Liver (tissue), 9 donors: Measurements from ENCODE around the gene NTM. TPM values are rescaled to one million over a fixed set of nuclear protein-coding genes. Genes with fewer than 3 reads are reported as not detected.

ENCODE experiments used
- DNase-seq: peaks from one replicate; pipeline ENCODE4 v3.0.0-alpha.2; 2017; ENCODE audit warnings: low spot score
- H3K27ac ChIP-seq, 2 donors: one replicate each; pipeline ENCODE4 v1.7.0; 2013; ENCODE audit warnings: inconsistent platforms in 2 of 2, low read length in 2 of 2, control low read depth in 1 of 2, low read depth in 1 of 2, mild to moderate bottlenecking in 1 of 2
- H3K27me3 ChIP-seq, 4 donors: one replicate each; pipeline versions ENCODE4 v1.6.1 to v1.7.0; 2013; ENCODE audit warnings: low read length in 3 of 4, inconsistent platforms in 1 of 4, mild to moderate bottlenecking in 1 of 4, moderate library complexity in 1 of 4; ENCODE audit not compliant: control insufficient read depth in 4 of 4, insufficient read depth in 4 of 4
- H3K36me3 ChIP-seq, 4 donors: one replicate each; pipeline versions ENCODE4 v1.6.1 to v1.7.0; 2013; ENCODE audit warnings: low read length in 3 of 4, mild to moderate bottlenecking in 3 of 4, low read depth in 1 of 4, moderate library complexity in 1 of 4; ENCODE audit not compliant: control insufficient read depth in 4 of 4, insufficient read depth in 3 of 4
- H3K4me1 ChIP-seq, 4 donors: one replicate each; pipeline versions ENCODE4 v1.6.1 to v1.7.0; 2013; ENCODE audit warnings: low read length in 3 of 4, mild to moderate bottlenecking in 3 of 4, moderate library complexity in 1 of 4; ENCODE audit not compliant: control insufficient read depth in 4 of 4, insufficient read depth in 4 of 4
- H3K4me3 ChIP-seq, 3 donors: one replicate each; pipeline versions ENCODE4 v1.6.1 to v1.7.0; 2013; ENCODE audit warnings: low read length in 3 of 3, control low read depth in 1 of 3, low read depth in 1 of 3, mild to moderate bottlenecking in 1 of 3
- H3K9ac ChIP-seq, 2 donors: one replicate each; pipeline ENCODE4 v1.7.0; 2013; ENCODE audit warnings: low read length in 2 of 2, mild to moderate bottlenecking in 2 of 2, moderate library complexity in 2 of 2, control low read depth in 1 of 2, low read depth in 1 of 2
- H3K9me3 ChIP-seq, 4 donors: one replicate each; pipeline versions ENCODE4 v1.6.1 to v1.7.0; 2013; ENCODE audit warnings: low read length in 3 of 4; ENCODE audit not compliant: control insufficient read depth in 4 of 4
- ATF3 ChIP-seq: IDR thresholded peaks from 2 replicates; pipeline ENCODE4 v1.6.1; 2016; ENCODE audit warnings: antibody characterized with exemption
- CTCF ChIP-seq: fragments of 150-350 bp; IDR thresholded peaks from 2 replicates; pipeline ENCODE4 v1.5.1; 2017; ENCODE audit warnings: improper control_type of control experiment, low read depth, low read length; ENCODE audit not compliant: missing input control
- EGR1 ChIP-seq, 2 donors: IDR thresholded peaks; 2 replicates each; pipeline ENCODE4 v1.6.1; 2016 to 2018; ENCODE audit warnings: antibody characterized with exemption in 2 of 2, low read depth in 2 of 2
- FOXA1 ChIP-seq: IDR thresholded peaks from 2 replicates; pipeline ENCODE4 v1.6.1; 2016; ENCODE audit warnings: antibody characterized with exemption
- FOXA2 ChIP-seq: IDR thresholded peaks from 2 replicates; pipeline ENCODE4 v1.6.1; 2016; ENCODE audit warnings: antibody characterized with exemption
- GABPA ChIP-seq, 2 donors: IDR thresholded peaks in 1 of 2; conservative IDR thresholded peaks in 1 of 2; 2 replicates each; pipeline ENCODE4 v1.6.1; 2016; ENCODE audit warnings: antibody characterized with exemption in 2 of 2, mild to moderate bottlenecking in 1 of 2, moderate library complexity in 1 of 2
- HNF4A ChIP-seq, 2 donors: conservative IDR thresholded peaks; 2 replicates each; pipeline ENCODE4 v1.6.1; 2016; ENCODE audit warnings: antibody characterized with exemption in 2 of 2, mild to moderate bottlenecking in 2 of 2
- HNF4G ChIP-seq: IDR thresholded peaks from 2 replicates; pipeline ENCODE4 v1.6.1; 2016; ENCODE audit warnings: antibody characterized with exemption
- JUND ChIP-seq, 2 donors: IDR thresholded peaks; 2 replicates each; pipeline ENCODE4 v1.6.1; 2016; ENCODE audit warnings: antibody characterized with exemption in 2 of 2
- MAX ChIP-seq: IDR thresholded peaks from 2 replicates; pipeline ENCODE4 v1.6.1; 2016; ENCODE audit warnings: antibody characterized with exemption
- NR2F2 ChIP-seq: IDR thresholded peaks from 2 replicates; pipeline ENCODE4 v1.6.1; 2016; ENCODE audit warnings: antibody characterized with exemption
- RAD21 ChIP-seq, 2 donors: IDR thresholded peaks; 2 replicates each; pipeline ENCODE4 v1.6.1; 2016; ENCODE audit warnings: antibody characterized with exemption in 2 of 2, mild to moderate bottlenecking in 2 of 2
- REST ChIP-seq: IDR thresholded peaks from 2 replicates; pipeline ENCODE4 v1.6.1; 2016; ENCODE audit warnings: antibody characterized with exemption, mild to moderate bottlenecking
- RXRA ChIP-seq, 2 donors: IDR thresholded peaks; 2 replicates each; pipeline ENCODE4 v1.6.1; 2017 to 2018; ENCODE audit warnings: antibody characterized with exemption in 2 of 2, mild to moderate bottlenecking in 1 of 2
- SP1 ChIP-seq: IDR thresholded peaks from 2 replicates; pipeline ENCODE4 v1.6.1; 2018; ENCODE audit warnings: antibody characterized with exemption, mild to moderate bottlenecking
- TAF1 ChIP-seq: conservative IDR thresholded peaks from 2 replicates; pipeline ENCODE4 v1.6.1; 2016; ENCODE audit warnings: antibody characterized with exemption, mild to moderate bottlenecking
- YY1 ChIP-seq: IDR thresholded peaks from 2 replicates; pipeline ENCODE4 v1.6.1; 2016; ENCODE audit warnings: antibody characterized with exemption, mild to moderate bottlenecking
- ZBTB33 ChIP-seq: IDR thresholded peaks from 2 replicates; pipeline ENCODE4 v1.6.1; 2016; ENCODE audit warnings: antibody characterized with exemption
- WGBS: extraction: QIAGEN DNeasy Blood & Tissue Kit; methylation state at CpG from one replicate; pipeline ENCODE4 v1.1.7; 2013; 5-methylcytosine and 5-hydroxymethylcytosine counted together
- polyA plus RNA-seq, 2 donors: library from polyadenylated mRNA; stranded (reverse) in 1 of 2; unstranded in 1 of 2; fragments of 200-250 nt in 1 of 2; fragments of >200 nt in 1 of 2; fragmentation: Nextera tagmentation in 1 of 2; extraction: Ambion mirVana in 1 of 2; gene quantifications; one replicate each; pipeline versions ENCODE4 v1.2.1 to v1.2.3, GENCODE V29; 2013 to 2015
- total RNA-seq, 2 donors: library from RNA; depleted of rRNA; stranded (reverse); fragments of >200 nt; gene quantifications; one replicate each; pipeline ENCODE4 v1.2.3, GENCODE V29; 2014
- donor health status: healthy.
- donor health status: healthy.
- donor health status: healthy.
- donor health status: healthy.
- donor health status: healthy.

Gene NTM
- total and polyA plus RNA-seq, 4 donors, result 0.08 to 1.1 (median 0.08) TPM; not detected in 1

- Histone ChIP-seq H3K36me3 (no peaks in the 10 kb centered on the region), H3K27ac (no peak overlapping the region), H3K4me3 (no peak overlapping the region), H3K27me3 (peaks cover 0 to 12% (median 1%) of the 10 kb centered on the region in 4 donors), H3K9ac (no peak overlapping the region), H3K4me1 (no peaks in the 10 kb centered on the region), H3K9me3 (no peaks in the 10 kb centered on the region)
- 51% methylated on average over 12 of the region's 12 CpGs for WGBS
- DNase-seq, result no peak
- TF ChIP-seq RXRA (IDR thresholded peaks at IDR 0.05), result no peak
- TF ChIP-seq HNF4A (conservative IDR thresholded peaks at IDR 0.05), result no peak
- TF ChIP-seq HNF4G, result no peak
- no peak for TF ChIP-seq FOXA1
- TF ChIP-seq NR2F2, result no peak
- TF ChIP-seq MAX, result no peak
- no peak for TF ChIP-seq ZBTB33
- no peak for TF ChIP-seq CTCF
- no peak for TF ChIP-seq EGR1 (IDR thresholded peaks at IDR 0.05; ENCODE audit: low read depth in 2 of 2)
- no peak for TF ChIP-seq FOXA2
- TF ChIP-seq SP1, result no peak
- no peak for TF ChIP-seq ATF3
- TF ChIP-seq RAD21 (IDR thresholded peaks at IDR 0.05), result no peak
- TF ChIP-seq REST, result no peak
- no peak for TF ChIP-seq GABPA (IDR thresholded peaks at IDR 0.05 in 1 of 2, conservative IDR thresholded peaks at IDR 0.05 in 1 of 2)
- no peak for TF ChIP-seq JUND (IDR thresholded peaks at IDR 0.05)
- TF ChIP-seq TAF1, result no peak
- no peak for TF ChIP-seq YY1
Observed at GRCh38 chr11:131917634-131918384, 547.4 kb downstream of the NTM start.
